Bronchial epithelial cell (primary cell): Measurements from ENCODE around the gene RAB40B. TPM values are rescaled to one million over a fixed set of nuclear protein-coding genes. Genes with fewer than 3 reads are reported as not detected.
"Not testable (repeated sequence)": the region's sequence is repeated elsewhere in the genome, so short reads cannot be mapped to it uniquely, and the experiment has no call there.

ENCODE experiments used
- DNase-seq: peaks from one replicate; pipeline ENCODE4 v3.0.0-alpha.2; 2010; ENCODE audit warnings: low read depth
- FAIRE-seq: peaks from 2 replicates; lab custom pipeline; 2011; peaks lifted over from hg19 to GRCh38; lab: Jason Lieb, UNC
- H3K27me3 ChIP-seq: 2 replicates; pipeline ENCODE4 v1.5.1; 2011; ENCODE audit warnings: low read length; ENCODE audit not compliant: control insufficient read depth, insufficient read depth
- H3K36me3 ChIP-seq: 2 replicates; pipeline ENCODE4 v1.5.1; 2011; ENCODE audit warnings: low read length; ENCODE audit not compliant: control insufficient read depth, insufficient read depth
- H3K4me3 ChIP-seq: 2 replicates; pipeline ENCODE4 v1.5.1; 2011; ENCODE audit warnings: mild to moderate bottlenecking, low read depth, low read length, control low read depth
- total RNA-seq: library from RNA; depleted of rRNA; stranded (reverse); fragments of >200 nt; gene quantifications from 2 replicates; pipeline ENCODE4 v1.2.1, GENCODE V29; 2014
- TF ChIP-seq, protein P1 (sequence below): IDR thresholded peaks from 2 replicates; pipeline ENCODE4 v1.5.1; 2011; ENCODE audit warnings: mild to moderate bottlenecking, moderate library complexity, low read length, control low read depth, inconsistent platforms; ENCODE audit not compliant: insufficient read depth, severe bottlenecking

The RAB40B gene
- total RNA-seq, 1 donor from 2014 or later, result 3.4 TPM

DNA sequence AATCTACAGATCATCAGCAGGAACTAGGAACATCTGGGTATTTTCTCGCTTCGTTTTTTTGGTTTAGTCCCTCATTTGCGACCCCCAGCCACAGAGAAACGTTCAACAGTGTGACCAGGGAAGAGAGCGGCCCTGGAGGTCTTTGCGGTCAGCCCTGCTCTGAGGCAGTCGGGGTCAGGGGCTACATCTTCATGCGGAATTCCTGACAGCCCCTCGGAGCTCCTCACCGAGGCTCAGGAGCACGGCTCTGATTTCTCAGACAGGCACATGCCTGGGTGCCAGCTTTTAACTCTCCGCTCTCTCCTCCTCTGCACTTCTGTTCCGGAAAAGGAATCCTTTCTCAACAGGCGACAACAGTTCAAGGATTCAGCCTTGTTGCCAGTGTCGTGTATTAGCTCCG, 42.2 kb downstream of the RAB40B start:
- H3K36me3 ChIP-seq, result peaks cover 4% of the 10 kb centered on the region
- FAIRE-seq (no peak), DNase-seq (no peak)
- H3K4me3 ChIP-seq, result no peak overlapping the region
- H3K27me3 ChIP-seq, result no peaks in the 10 kb centered on the region
- TF ChIP-seq, protein P1, sequence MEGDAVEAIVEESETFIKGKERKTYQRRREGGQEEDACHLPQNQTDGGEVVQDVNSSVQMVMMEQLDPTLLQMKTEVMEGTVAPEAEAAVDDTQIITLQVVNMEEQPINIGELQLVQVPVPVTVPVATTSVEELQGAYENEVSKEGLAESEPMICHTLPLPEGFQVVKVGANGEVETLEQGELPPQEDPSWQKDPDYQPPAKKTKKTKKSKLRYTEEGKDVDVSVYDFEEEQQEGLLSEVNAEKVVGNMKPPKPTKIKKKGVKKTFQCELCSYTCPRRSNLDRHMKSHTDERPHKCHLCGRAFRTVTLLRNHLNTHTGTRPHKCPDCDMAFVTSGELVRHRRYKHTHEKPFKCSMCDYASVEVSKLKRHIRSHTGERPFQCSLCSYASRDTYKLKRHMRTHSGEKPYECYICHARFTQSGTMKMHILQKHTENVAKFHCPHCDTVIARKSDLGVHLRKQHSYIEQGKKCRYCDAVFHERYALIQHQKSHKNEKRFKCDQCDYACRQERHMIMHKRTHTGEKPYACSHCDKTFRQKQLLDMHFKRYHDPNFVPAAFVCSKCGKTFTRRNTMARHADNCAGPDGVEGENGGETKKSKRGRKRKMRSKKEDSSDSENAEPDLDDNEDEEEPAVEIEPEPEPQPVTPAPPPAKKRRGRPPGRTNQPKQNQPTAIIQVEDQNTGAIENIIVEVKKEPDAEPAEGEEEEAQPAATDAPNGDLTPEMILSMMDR, result no peak

GRCh38 chr17:82655523-82655922, 43.0 kb downstream of the RAB40B start:
- no peak for FAIRE-seq
- H3K4me3 ChIP-seq, result no peak overlapping the region
- DNase-seq, result no peak
- H3K27me3 ChIP-seq, result no peaks in the 10 kb centered on the region
- peaks cover 4% of the 10 kb centered on the region for H3K36me3 ChIP-seq
- TF ChIP-seq, protein P1, result no peak

DNA sequence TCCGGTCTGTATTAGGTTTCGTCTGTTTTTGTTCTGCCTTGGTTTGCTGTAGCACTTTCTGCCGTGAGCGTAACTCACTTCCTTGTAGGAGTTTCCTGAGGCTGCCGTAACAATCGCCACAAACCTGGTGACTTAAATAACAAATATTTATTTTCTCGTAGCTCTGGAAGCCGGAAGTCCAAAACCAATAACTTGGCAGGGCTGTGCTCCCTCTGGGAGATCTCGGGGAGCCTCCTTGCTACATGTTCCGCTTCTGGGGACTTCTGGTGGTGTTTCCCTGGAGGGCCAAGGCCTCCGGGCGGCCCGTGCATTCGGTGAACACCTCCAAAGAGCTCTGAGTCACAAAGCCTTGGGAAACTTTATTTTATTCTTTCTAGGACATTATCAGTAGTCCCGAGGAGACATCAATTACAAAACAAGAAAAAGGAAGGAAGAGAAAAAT, 43.4 kb downstream of the RAB40B start:
- TF ChIP-seq, protein P1, result no peak
- Histone ChIP-seq H3K36me3 (peaks cover 4% of the 10 kb centered on the region), H3K27me3 (no peaks in the 10 kb centered on the region), H3K4me3 (no peak overlapping the region)
- no peak for FAIRE-seq
- peak; percentile 67 for DNase-seq

- H3K36me3 ChIP-seq, H3K4me3 ChIP-seq, DNase-seq, FAIRE-seq, H3K27me3 ChIP-seq: not testable (repeated sequence)
Measured at GRCh38 chr17:82654611-82655010, 43.9 kb downstream of the RAB40B start.

- TF ChIP-seq, protein P1, result no peak
- no peak overlapping the region for H3K4me3 ChIP-seq
- no peaks in the 10 kb centered on the region for H3K27me3 ChIP-seq
- H3K36me3 ChIP-seq, result peaks cover 2% of the 10 kb centered on the region
- FAIRE-seq (no peak), DNase-seq (no peak)
Measured at GRCh38 chr17:82653651-82654528, 44.6 kb downstream of the RAB40B start.

- H3K27me3 ChIP-seq, result no peaks in the 10 kb centered on the region
- H3K36me3 ChIP-seq, result no peaks in the 10 kb centered on the region
- no peak overlapping the region for H3K4me3 ChIP-seq
- no peak for DNase-seq
- no peak for FAIRE-seq
- TF ChIP-seq, protein P1, result no peak
Measured at GRCh38 chr17:82650723-82651122, 47.8 kb downstream of the RAB40B start.
